ENCODE measurements around the gene ART5.
"Not testable (repeated sequence)": the region's sequence is repeated elsewhere in the genome, so short reads cannot be mapped to it uniquely, and the experiment has no call there.

Gene ART5

DNA sequence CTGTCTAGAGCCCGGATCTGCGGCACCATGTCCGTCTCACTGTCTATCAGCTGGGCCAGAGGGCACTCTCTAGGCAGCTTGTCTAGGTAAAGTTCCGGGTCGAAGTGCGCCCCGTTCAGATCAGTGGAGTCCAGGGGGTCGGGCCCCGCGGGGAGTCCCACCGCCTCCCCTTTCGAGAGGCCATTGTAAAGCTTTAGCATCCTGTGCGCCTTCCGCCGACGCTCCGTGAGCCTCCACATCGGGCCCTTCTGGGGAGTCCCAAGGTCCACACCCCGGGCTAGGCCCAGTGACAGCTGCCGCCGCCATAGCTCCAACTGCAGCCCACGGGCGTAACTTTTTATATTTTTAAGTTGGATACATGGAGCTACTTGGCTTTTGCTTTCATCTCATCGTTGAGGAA is 50.5 kb downstream of the ART5 start:
- in situ Hi-C loops (cut with HindIII; ENCODE audit: low pct_ligation_motif_present, low pct_unique_long_range_greater_than_20kb, low sequenced_read_pairs); DNase-seq: not testable (repeated sequence)

DNA sequence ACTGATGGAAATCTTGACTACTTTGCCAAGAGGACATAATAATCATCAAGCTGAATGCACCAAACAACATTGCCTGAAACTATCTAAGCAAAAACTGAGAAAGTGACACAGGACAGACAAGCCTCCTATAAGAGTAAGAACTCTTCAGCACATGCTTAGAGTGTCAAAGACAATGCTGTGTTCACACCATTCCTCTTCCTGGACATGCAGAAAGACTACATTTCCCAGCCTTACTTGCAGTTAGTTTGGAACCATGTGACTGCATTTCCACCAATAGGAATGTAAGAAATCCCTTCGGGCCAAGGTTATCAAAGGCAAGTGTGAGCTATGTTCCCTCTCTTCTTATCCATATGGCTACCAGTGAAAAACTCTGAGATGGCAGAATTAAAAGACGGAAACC is 51.6 kb downstream of the ART5 start:
- in situ Hi-C loops (cut with HindIII; ENCODE audit: low pct_ligation_motif_present, low pct_unique_long_range_greater_than_20kb, low sequenced_read_pairs); DNase-seq: not testable (repeated sequence)

DNA sequence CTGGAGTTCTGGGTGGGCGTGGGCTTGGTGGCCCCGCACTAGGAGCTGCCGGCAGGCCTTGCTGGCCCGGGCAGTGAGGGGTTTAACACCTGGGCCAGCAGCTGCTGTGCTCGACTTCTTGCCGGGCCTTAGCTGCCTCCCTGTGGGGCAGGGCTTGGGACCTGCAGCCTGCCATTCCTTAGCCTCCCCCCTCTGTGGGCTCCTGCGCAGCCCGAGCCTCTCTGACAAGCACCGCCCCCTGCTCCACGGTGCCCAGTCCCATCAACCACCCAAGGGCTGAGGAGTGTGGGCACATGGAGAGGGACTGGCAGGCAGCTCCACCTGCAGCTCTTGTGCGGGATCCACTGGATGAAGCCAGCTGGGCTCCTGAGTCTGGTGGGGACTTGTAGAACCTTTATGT is 53.0 kb downstream of the ART5 start:
- DNase-seq; in situ Hi-C loops (cut with HindIII; ENCODE audit: low pct_ligation_motif_present, low pct_unique_long_range_greater_than_20kb, low sequenced_read_pairs): not testable (repeated sequence)

Measured in ACHN (cell line).